ENCODE results near the gene MYMK.

MYMK gene

DNA sequence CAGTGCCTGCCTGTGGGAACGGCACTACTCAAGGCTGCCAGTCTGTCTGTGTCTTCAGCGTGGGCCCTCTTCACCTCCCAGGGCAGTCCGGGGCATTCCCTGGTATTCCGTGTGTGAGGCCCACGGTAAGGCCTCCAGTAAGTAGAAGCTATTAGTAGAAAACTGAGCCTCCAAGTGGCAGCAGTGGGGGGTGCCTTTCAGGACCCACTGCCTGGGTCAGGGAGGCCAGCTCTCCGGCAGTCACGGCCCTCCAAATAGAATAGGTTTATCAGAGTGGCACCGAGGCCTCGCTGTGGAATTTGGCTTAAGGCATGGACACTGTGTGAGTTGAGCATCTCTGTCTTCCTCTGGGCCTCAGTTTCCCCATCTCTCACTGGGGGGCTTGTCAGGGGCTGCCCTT is 32.8 kb upstream of the MYMK start:
- no peak for DNase-seq

DNA sequence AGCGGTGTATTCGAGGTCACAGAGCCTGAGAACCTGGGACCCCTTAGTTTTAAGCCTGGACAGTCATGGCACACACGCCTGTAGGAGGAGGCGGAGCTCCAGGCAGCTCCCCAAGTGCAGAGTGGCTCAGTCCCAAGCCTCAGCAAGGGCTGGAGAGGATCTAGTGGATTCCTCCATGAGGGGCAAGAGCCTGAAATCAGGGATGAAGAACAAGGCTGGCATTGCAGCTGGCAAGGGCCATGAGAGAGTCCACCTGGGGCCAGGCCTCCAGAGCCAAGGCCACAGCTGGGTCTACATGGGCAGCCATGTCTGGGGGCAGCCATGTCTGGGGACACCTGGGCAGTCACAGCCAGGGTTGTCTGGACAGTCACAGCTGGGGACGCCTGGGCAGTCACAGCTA is 31.6 kb upstream of the MYMK start:
- no peak for DNase-seq

- DNase-seq, result no peak
Measured at GRCh38 chr9:133554729-133555128, 30.0 kb upstream of the MYMK start.

DNA sequence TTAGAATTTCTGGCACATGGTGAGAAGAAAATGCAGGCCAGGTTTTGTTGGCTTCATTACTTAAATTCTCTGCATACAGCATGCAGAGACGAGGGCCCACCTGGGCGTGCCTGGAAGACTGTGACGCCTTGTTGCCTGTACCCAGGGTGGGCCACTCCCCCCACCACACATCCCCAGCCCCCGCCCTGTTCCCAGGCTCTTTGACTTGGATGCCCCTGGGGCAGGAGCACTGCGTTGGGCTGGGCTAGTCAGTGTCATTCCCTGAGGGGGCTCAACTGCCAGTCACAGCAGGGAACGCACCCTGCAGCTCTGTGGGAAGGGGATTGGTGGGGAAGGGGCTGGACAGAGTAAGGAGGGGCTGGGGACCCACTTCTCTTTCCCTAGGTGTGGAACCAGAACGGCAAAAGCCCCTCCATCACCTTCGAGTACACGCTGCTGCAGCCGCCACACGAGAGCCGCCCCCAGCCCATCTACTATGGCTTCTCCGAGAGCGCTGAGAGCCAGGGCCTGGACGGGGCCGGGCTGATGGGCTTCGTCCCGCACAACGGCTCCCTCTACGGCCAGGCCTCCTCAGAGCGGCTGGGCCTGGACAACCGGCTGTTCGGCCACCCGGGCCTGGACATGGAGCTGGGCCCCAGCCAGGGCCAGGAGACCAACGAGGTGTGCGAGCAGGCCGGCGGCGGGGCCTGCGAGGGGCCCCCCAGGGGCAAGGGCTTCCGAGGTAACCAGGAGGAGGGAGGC is 29.4 kb upstream of the MYMK start:
- no peak for DNase-seq

DNA sequence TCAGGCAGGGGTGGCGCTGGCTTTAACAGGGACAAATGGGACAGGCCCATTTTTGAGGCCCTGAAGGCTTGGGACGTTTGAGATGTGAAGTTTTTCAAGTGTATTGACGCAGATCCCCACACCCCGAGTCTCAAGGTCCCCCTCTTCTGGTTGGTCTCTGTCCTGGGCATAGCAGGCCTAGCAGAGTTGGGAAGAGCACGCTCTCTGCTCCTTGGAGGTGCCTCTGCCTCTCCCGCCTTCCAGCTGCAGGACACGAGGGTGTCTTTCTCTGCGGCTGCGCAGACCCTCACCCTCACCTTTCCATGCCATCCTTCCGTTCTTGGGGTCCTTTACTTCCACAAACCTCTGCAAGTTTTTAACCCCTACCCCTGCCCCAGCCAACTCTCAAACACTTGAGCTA is 28.4 kb upstream of the MYMK start:
- DNase-seq, result no peak

DNA sequence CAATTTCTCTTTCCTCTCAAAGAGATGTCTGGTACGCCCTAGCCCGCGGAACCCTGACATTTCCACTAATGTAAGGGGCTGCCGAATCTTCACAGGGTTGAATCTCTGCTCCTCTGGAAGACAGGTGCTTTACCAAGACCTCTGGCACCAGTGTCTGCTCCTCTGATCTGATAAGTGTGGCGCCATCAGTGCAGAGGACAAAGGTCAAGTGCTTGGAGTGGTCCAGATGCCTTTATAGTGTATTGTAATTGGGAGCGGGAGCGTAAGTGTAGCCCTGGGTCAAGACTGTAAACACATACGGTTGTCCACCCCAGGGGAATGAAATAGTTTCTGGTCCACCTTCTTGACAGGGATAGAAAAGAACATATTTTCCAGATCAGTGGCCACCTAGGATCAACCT is 27.5 kb upstream of the MYMK start:
- DNase-seq, result no peak

DNA sequence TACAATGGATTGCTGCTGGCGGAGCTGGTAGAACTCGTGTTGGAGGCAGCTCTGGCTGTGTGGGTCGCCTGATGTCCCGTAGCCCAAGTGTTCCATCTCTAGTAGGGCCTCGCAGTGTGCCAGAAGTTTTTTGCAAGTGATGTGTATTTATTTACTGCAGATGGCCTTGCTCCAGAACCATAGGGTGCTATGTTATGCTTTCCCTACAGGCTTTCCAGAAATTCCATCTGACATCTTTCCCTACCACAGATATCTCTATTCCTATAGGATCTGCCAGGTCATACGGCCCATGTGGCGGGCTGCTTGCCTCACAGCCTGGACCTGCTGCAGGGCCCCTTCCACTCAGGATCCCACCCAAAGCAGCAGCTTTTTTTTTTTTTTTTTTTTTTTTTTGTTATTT is 26.7 kb upstream of the MYMK start:
- DNase-seq, result no peak

GRCh38 chr9:133547116-133547515 is 22.4 kb upstream of the MYMK start:
- no peak for DNase-seq

GRCh38 chr9:133546287-133546680 is 21.5 kb upstream of the MYMK start:
- no peak for DNase-seq

- no peak for DNase-seq
Measured at GRCh38 chr9:133545494-133546286, 20.9 kb upstream of the MYMK start.

GRCh38 chr9:133543772-133544467 is 19.2 kb upstream of the MYMK start:
- no peak for DNase-seq

- no peak for DNase-seq
Measured at GRCh38 chr9:133542002-133542401, 17.2 kb upstream of the MYMK start.

GRCh38 chr9:133540698-133541025 is 15.9 kb upstream of the MYMK start:
- DNase-seq, result no peak

DNA sequence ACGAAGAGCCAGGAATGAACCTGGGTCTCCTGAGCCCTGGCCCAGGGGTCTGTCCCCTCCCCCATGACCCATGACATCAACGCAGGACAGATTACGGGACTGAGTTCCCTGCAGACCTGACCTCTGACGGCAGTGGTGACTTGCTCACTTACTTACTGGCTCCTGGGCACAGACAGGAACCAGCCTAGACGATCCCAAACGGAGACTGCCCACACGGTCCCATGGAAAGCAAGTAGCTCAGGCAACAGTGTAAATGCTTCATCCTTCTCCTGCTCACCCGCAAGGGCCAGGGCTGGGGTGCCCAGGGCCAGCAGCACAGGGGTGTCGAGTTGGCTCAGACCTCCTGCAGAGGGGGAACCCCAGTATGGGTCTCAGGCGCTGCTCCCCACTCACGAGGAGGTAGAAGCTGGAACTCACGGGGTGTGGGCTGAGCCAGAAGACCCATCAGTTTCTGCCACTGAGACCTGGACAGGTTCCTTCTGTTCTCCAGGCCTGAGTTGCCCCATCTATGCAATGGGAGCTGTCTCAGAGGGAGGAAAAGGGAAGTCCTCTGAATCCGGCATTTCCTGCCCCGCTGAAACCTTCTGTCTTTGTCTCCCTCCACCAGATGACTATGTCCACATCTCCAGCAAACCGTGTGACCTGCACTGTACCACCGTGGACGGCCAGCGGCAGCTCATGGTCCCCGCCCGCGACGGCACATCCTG is 15.4 kb upstream of the MYMK start:
- peak; percentile 45 to 69 for DNase-seq

DNA sequence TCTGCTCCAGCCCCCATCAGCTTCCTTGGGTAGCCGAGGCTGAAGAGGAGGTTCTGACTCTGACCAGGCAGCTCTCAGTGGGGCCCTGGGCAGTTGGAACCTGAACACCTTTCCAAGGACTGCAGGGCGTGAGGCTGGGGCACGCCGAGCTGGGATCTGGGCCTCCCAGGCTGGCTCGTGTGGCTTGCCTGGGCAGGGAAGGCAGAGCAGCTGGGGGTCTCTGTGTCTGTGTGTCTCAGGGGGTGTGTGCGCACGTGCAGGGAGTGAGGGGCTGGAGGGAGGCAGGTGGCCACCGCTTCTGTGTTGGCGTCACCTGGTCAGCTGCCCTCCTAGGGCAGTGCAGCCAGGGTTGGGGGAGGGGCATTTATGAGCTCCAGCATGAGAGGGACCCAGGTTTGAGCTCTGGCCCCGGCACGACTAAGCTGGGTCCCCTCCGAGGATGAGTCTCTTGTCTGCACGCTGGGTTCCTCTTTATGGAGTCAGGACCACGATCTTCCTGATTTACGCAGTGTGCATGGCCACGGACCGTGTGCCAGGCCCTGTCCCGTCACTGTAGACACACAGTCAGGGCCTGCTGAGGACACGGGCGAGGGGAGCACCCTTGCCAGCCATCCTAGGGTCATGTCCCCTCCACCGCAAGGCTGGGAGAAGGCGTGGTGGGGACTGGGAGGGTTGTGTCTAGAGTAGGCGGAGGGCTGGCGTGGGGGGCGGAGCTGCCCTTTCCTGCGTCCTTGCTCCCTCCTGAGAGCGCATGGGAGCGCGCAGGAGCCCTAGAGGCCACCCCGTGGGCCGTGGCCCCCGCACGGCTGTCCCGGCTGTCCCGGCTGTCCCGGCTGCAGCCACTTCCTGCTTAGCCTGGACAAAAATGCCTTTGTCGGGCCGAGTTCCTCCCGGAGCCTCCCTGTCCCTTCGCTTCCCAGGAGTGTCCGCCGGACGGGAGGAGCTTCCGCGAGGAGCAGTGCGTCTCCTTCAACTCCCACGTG is 14.4 kb upstream of the MYMK start:
- DNase-seq, result peak in 1 of 2 donors; percentile 33

GRCh38 chr9:133538176-133538575 is 13.4 kb upstream of the MYMK start:
- DNase-seq, result no peak

DNA sequence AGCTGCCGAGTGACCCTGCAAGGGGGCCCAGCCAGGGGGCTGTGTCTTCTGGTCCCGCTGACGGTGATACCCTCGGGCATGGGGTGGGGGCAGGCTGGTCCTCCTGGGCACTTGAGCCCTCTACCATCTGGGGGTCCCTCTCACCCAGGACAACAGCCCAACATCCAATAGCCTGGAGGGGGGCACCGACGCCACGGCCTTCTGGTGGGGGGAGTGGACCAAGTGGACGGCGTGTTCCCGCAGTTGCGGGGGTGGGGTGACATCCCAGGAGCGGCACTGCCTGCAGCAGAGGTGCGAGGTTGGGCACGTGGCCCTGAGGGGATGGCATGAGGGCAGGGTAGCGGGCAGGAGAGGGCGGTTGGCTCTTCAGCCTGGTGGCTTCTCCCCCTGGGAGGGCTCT is 12.5 kb upstream of the MYMK start:
- no peak for DNase-seq

- DNase-seq, result no peak
Measured at GRCh38 chr9:133536536-133536935, 11.8 kb upstream of the MYMK start.

- DNase-seq, result no peak
Measured at GRCh38 chr9:133536080-133536479, 11.3 kb upstream of the MYMK start.

DNA sequence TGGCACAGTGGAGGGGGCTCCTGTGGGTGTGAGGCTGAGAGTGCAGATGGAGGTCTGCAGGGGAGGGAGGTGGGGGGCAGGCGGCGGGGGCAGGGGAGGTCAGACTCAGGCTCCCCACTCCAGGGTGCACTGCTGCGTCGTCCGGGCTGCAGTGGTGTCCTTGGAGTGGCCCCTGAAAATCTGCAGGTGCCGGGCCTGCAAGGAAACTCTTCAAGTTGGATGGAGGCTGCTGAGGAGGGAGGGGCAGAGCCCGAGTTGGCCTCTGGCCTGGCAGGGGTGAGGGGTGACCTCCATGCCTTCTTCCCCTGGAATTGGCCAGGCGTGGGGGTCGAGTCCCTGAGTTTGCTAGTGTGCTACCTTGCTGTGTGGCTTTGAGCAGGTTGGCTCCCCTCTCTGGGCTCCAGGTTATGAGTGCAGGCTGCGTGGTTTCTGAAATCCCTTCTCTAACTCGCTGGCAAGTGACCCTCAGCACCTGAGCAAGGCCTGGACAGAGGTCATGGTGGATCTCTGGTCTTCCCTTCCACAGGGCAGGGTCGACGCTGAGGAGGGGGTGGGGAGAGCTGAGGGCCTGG is 10.6 kb upstream of the MYMK start:
- no peak for DNase-seq

DNA sequence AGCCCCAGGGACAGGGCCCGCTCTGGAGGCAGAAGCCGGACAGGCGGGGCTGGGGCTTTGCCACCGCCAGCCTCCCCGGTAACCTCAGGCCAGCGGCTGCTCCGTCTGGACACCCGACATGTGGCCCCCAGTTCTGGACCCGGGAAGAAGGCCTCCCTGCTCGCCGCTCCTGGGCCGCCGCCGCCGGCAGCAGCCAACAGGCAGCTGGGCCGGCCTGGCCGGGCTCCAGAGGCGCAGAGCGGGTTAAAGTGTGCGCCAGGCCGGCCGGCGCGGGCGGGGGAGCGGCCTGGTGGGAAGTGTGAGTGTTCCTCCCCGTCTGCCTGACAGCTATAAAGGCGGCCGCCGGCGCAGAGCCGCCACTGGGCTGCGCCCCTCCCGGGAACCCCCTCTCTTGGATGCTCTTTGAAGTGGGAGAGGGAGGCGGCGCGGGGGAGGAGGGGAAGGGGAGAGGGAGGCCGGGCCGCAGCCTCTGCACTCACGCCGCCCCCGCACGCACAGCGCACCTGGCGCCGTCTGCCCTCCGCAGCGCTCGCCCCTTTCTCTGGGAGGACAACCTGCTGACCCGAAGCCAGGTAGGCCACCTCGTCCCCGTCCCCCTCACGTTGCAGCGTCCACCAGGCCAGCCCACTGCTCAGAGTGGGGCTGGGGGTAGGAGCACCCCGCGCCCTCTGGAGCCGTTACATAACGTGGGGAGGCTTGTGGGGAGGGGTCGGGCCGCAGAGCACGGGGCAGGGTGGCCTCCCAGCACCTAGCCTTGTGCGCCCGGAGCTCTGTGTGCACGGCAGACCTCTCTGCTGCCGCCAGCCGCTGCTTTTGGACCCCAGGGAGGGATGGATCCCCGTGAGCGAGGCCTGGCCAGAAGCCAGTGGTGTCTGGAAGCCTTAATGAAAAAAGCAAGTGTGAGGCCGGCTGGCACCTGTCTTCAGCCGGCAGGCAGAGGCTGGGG is 9.9 kb upstream of the MYMK start, which contains the start of gene ADAMTSL2:
Gene ADAMTSL2, plus strand, starts transcription at position 359 of the 946 bp plus-strand sequence. CDS start 2,009 bp downstream, outside the sequence.
- DNase-seq, result no peak

Data from inflammatory macrophage treated with lipopolysaccharide for 1 hour (primary cell).